DND-41 (cell line): Measurements from ENCODE around the gene TRPT1.

ENCODE experiments used
- ATAC-seq: fragments of 200-7000 bp; cut with Tn5 transposase; 3 replicates; pipeline ENCODE4 v1.9.1; 2021; ENCODE audit warnings: low read depth; ENCODE audit not compliant: insufficient read depth
- DNase-seq: peaks from one replicate; pipeline ENCODE4 v3.0.0-alpha.2; 2020
- H2AFZ ChIP-seq: 2 replicates; pipeline ENCODE4 v1.6.0; 2012; ENCODE audit warnings: low read depth, low read length
- H3K27ac ChIP-seq: 2 replicates; pipeline ENCODE4 v1.5.1; 2012; ENCODE audit warnings: low read length, inconsistent platforms
- H3K27me3 ChIP-seq: fragments of 200-600 bp; sonication (generic); 2 replicates; pipeline ENCODE4 v1.6.0; 2012; ENCODE audit warnings: low read length, mild to moderate bottlenecking, inconsistent platforms; ENCODE audit not compliant: insufficient read depth, poor library complexity
- H3K36me3 ChIP-seq: 2 replicates; pipeline ENCODE4 v1.5.1; 2012; ENCODE audit warnings: low read length, inconsistent platforms; ENCODE audit not compliant: insufficient read depth
- H3K4me1 ChIP-seq: 2 replicates; pipeline ENCODE4 v1.5.1; 2012; ENCODE audit warnings: mild to moderate bottlenecking, low read length; ENCODE audit not compliant: insufficient read depth
- H3K4me2 ChIP-seq: 2 replicates; pipeline ENCODE4 v1.6.0; 2012; ENCODE audit warnings: mild to moderate bottlenecking, moderate library complexity, low read length, inconsistent platforms; ENCODE audit not compliant: insufficient read depth
- H3K4me3 ChIP-seq, 2 experiments: fragments of 200-600 bp in 1 of 2; shearing (Covaris generic) in 1 of 2; 2 replicates each; pipeline ENCODE4 v1.5.1; 2012 to 2016; ENCODE audit warnings: inconsistent platforms in 2 of 2, low read length in 2 of 2, mild to moderate bottlenecking in 2 of 2, low read depth in 1 of 2, moderate library complexity in 1 of 2
- H3K79me2 ChIP-seq: 2 replicates; pipeline ENCODE4 v1.6.0; 2012; ENCODE audit warnings: low read length, inconsistent platforms; ENCODE audit not compliant: insufficient read depth
- H3K9ac ChIP-seq: 2 replicates; pipeline ENCODE4 v1.6.0; 2012; ENCODE audit warnings: low read depth, mild to moderate bottlenecking, inconsistent platforms, low read length, moderate library complexity
- H3K9me3 ChIP-seq: 2 replicates; pipeline ENCODE4 v1.5.1; 2012; ENCODE audit warnings: low read length, moderate library complexity, mild to moderate bottlenecking, inconsistent platforms; ENCODE audit not compliant: insufficient read depth, severe bottlenecking
- H4K20me1 ChIP-seq: 2 replicates; pipeline ENCODE4 v1.6.0; 2012; ENCODE audit warnings: low read length; ENCODE audit not compliant: insufficient read depth
- CTCF ChIP-seq: IDR thresholded peaks from 2 replicates; pipeline ENCODE4 v1.5.1; 2012; ENCODE audit warnings: borderline replicate concordance, low read length, moderate library complexity, mild to moderate bottlenecking; ENCODE audit not compliant: poor library complexity, severe bottlenecking; ENCODE audit errors: extremely low read depth
- EZH2 ChIP-seq: IDR thresholded peaks from 3 replicates; pipeline ENCODE4 v1.6.1; 2012; ENCODE audit warnings: borderline replicate concordance, low read depth, mild to moderate bottlenecking, moderate library complexity, low read length, inconsistent platforms; ENCODE audit not compliant: severe bottlenecking

The TRPT1 gene

GRCh38 chr11:64220271-64220670 is 5.7 kb downstream of the TRPT1 start:
- no peak overlapping the region for H2AFZ ChIP-seq
- peaks cover 9% of the 10 kb centered on the region for H4K20me1 ChIP-seq
- DNase-seq (no peak), ATAC-seq (no peak)
- H3K27me3 ChIP-seq: no peaks in the 10 kb centered on the region
- peaks cover 15% of the 10 kb centered on the region for H3K4me1 ChIP-seq
- H3K9ac ChIP-seq: no peak overlapping the region
- peaks cover 64% of the 10 kb centered on the region for H3K36me3 ChIP-seq
- TF ChIP-seq EZH2: no peak
- TF ChIP-seq CTCF: no peak
- no peak overlapping the region for H3K4me3 ChIP-seq
- H3K79me2 ChIP-seq: peaks cover 13% of the 10 kb centered on the region
- no peak overlapping the region for H3K4me2 ChIP-seq
- H3K27ac ChIP-seq: no peak overlapping the region
- H3K9me3 ChIP-seq: no peaks in the 10 kb centered on the region

- peaks cover 63% of the 10 kb centered on the region for H3K36me3 ChIP-seq
- TF ChIP-seq CTCF (no peak), EZH2 (no peak)
- no peak for ATAC-seq
- peaks cover 10% of the 10 kb centered on the region for H3K4me1 ChIP-seq
- H3K27ac ChIP-seq: no peak overlapping the region
- H3K9me3 ChIP-seq: no peaks in the 10 kb centered on the region
- peaks cover 4% of the 10 kb centered on the region for H4K20me1 ChIP-seq
- no peak overlapping the region for H3K4me3 ChIP-seq
- DNase-seq: no peak
- peaks cover 8% of the 10 kb centered on the region for H3K79me2 ChIP-seq
- H3K4me2 ChIP-seq: no peak overlapping the region
- no peak overlapping the region for H2AFZ ChIP-seq
- H3K27me3 ChIP-seq: no peaks in the 10 kb centered on the region
- H3K9ac ChIP-seq: no peak overlapping the region
Measured at GRCh38 chr11:64219755-64220154, 6.2 kb downstream of the TRPT1 start.

- no peak for ATAC-seq
- no peak overlapping the region for H3K27ac ChIP-seq
- H3K79me2 ChIP-seq: peaks cover 3% of the 10 kb centered on the region; the same call in 1 of the 2 replicates
Measured at GRCh38 chr11:64219354-64219684, 6.7 kb downstream of the TRPT1 start.

More at GRCh38 chr11:64219354-64219684, 6.7 kb downstream of the TRPT1 start:
- Histone ChIP-seq H3K4me3 (no peak overlapping the region), H3K9ac (no peak overlapping the region), H3K36me3 (peaks cover 62% of the 10 kb centered on the region), H2AFZ (no peak overlapping the region), H3K4me2 (no peak overlapping the region), H3K4me1 (peaks cover 6% of the 10 kb centered on the region), H4K20me1 (peaks cover 3% of the 10 kb centered on the region; the same call in 1 of the 2 replicates), H3K27me3 (no peaks in the 10 kb centered on the region), H3K9me3 (no peaks in the 10 kb centered on the region)
- no peak for DNase-seq
- TF ChIP-seq EZH2 (no peak), CTCF (no peak)
